GM13977 (cell line): ENCODE results near the gene RNLS.

Experiments used
- DNase-seq: peaks from one replicate; pipeline ENCODE4 v3.0.0; 2012; ENCODE audit warnings: low spot score
- in situ Hi-C: fragments of 300-500 bp; cut with MboI; formaldehyde crosslinking; loops from one replicate; pipeline ENCODE4 v1.12.0; 2022; ENCODE audit warnings: low sequenced_read_pairs, low pct_unique_long_range_greater_than_20kb, mixed read lengths, inconsistent platforms; ENCODE audit not compliant: unreplicated experiment
- TF ChIP-seq, protein P1 (sequence below): IDR thresholded peaks from 2 replicates; pipeline ENCODE4 v1.5.1; 2012; ENCODE audit warnings: mild to moderate bottlenecking, control low read depth; ENCODE audit not compliant: insufficient read depth; ENCODE audit errors: extremely low read depth, missing control alignments

Gene RNLS

DNA sequence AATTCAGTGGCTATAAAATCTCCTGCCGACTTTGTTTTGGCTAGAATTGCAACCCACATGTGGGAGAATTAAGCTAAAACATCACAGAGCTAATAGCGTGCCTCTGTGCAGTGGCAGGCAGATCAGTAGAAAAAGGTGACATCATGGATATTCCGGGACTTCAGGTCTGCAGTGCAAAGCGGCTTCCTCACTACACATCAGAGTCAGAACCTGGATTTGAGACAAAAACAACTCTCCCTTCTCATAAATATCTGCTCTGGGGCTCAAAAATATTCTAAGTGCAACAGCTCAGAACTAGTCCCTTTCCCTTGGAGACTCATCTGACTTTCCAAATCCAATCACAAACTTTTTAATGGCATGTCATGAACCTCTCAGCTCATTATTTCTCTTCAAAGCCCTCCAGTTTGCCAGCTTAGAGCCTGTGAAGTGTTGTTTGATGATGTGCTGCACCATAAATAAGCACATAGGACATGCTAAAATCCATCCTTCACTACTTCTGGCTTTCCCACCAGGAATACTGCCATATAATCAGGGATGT lies 337.1 kb downstream of the RNLS start:
- no peak for DNase-seq
- TF ChIP-seq, protein P1, sequence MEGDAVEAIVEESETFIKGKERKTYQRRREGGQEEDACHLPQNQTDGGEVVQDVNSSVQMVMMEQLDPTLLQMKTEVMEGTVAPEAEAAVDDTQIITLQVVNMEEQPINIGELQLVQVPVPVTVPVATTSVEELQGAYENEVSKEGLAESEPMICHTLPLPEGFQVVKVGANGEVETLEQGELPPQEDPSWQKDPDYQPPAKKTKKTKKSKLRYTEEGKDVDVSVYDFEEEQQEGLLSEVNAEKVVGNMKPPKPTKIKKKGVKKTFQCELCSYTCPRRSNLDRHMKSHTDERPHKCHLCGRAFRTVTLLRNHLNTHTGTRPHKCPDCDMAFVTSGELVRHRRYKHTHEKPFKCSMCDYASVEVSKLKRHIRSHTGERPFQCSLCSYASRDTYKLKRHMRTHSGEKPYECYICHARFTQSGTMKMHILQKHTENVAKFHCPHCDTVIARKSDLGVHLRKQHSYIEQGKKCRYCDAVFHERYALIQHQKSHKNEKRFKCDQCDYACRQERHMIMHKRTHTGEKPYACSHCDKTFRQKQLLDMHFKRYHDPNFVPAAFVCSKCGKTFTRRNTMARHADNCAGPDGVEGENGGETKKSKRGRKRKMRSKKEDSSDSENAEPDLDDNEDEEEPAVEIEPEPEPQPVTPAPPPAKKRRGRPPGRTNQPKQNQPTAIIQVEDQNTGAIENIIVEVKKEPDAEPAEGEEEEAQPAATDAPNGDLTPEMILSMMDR, result no peak
- in situ Hi-C loops, result no loop called here

DNA sequence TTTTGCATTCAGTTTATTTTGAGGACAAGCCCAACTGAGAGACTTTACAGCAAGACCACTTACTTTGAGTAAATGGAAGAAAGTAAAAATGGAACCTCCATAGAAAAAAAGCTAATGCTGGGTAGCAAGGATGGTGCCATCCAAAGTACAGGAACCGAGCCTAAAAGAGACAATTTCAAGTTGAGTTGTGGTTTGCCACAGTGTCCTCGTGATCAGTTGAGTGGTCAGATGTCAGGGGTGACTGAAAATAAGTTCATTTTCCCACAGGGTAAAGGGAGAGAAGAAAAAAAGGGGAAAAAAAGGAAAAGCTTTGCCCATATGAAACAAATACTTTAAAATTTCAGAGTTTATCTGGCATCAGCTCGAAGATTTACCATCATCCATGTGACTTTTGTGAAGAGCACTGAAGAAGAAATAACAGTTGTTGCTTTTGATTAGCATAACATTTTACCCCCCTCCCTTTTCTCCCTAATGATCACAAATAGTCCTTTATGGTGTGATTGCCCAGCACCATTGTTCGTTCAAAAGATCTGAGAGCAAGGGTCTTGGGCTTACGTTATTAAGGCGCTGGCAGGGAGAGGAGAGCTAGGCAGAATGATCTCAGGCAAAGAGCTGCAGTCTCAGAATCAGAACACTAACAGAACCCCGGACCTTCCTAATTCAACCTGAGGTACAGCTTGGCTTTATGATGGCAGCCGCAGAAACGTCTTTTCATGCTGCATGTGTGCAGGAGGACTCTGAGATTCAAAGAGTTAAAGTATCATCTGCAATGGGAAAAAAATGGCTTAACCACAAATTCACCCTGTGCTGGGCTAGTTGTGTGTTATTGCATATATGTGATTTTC lies 338.1 kb downstream of the RNLS start:
- TF ChIP-seq, protein P1, result no peak
- in situ Hi-C loops, result no loop called here

DNA sequence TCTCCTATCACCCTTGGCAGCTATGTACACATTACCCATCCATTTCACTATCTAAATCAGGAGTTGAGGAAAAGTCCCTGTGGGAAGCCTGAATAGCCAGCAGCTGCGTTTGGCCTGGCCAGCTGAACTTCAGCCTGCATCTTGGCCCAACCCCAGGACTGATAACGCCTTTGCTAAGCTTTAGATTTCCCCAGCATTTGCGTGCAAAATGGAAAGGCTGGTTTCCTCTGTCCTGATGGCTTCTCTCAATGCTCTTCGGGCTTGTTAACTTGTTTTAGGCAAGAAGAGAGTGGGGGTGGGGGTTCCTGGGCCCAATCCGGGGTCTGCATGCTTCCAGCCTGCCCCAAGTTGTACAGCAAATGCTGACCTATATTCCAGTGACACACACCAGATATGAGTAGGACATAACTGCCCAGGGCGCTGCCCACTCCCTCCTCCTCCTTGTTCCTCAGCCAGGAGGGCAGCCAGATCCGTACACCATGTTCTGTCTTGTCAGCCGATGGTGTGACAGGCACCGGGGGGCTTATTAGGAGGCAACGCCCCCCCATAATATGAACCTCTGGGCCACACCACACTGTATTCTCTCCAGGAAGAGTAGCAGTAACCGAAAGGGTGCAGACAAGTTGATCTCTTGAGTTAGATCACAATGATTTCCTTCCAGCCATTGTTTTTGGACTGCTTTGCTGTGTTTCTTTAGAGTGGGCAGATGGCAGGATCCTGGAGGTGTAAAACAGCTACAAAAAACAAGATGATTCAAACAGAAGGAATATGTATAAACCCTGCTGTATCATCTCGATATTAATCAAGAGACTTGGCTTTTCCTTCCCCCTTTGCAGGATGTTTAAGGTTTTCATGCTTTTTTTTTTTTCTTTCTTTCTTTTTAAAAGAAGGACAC lies 339.0 kb downstream of the RNLS start:
- in situ Hi-C loops, result no loop called here
- TF ChIP-seq, protein P1, result no peak
- DNase-seq, result no peak

More for the DNA sequence above, 338.1 kb downstream of the RNLS start:
- DNase-seq, result no peak

DNA sequence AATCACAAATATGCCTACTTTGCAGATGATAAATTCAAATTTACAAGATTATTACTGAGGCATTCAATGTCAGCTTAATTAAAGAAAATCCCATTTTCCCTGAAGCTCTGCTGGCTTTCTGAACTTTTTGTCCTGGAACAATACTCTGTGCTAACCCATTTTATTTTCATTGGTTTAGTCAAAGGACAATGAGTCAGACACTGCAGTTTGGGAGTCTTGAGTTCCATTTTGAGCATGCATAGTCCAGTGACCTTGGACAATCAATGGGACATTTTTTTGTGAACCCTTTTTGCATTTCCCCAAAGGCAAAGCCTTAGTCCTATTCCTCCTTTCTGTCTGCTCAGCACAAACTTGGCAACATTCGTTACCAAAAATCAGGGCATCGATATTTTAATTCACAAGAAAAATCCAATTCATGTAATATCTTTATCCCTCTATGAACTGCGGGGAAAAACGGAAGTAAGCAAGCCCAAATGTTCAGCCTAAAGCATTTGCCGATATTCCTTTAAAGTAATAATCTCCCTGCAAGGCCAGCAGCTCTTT lies 339.8 kb downstream of the RNLS start:
- DNase-seq, result no peak
- TF ChIP-seq, protein P1, result no peak
- in situ Hi-C loops, result no loop called here

DNA sequence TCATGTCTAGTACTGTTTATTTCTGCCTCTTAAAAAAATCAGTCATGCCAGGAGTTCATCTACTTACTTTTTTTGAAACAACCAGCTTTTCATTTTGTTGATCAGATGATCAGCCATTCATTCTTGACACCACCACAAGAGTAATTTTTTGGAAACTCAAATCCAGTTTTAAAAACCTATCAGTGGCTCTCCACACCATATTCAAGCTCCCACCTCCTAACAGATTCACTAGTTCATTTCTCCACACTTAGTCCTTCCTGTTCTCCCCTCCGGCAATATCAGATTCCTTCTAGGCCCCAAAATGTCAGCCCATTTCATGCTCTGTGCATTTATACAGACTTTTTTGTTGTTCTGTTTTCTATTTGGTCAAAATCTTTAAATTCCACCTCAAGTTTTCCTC lies 341.6 kb downstream of the RNLS start:
- in situ Hi-C loops, result no loop called here
- TF ChIP-seq, protein P1, result no peak
- no peak for DNase-seq

DNA sequence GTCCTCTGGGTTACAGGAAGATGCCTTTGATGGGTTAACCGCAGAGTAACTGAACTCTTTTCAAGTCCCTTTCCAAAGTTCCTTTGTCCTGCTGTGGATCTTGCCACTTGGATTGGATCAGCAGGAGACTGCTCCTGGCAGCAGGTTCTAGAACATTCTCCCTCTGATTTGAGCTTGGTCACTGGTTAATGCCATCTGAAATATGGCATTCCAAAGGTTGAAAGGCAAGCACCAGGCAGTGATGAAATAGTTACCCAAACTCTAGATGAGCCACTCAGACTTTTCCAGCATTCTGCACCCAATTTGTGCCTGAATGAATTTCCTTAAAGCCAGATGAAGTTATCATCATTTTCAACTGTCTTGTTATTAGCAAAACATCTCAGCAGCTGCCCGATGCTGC lies 343.9 kb downstream of the RNLS start:
- TF ChIP-seq, protein P1, result no peak
- DNase-seq, result no peak
- in situ Hi-C loops, result no loop called here
